ENCODE measurements around the gene EOLA1.
"Not testable (repeated sequence)": the region's sequence is repeated elsewhere in the genome, so short reads cannot be mapped to it uniquely, and the experiment has no call there.

EOLA1 gene

DNA sequence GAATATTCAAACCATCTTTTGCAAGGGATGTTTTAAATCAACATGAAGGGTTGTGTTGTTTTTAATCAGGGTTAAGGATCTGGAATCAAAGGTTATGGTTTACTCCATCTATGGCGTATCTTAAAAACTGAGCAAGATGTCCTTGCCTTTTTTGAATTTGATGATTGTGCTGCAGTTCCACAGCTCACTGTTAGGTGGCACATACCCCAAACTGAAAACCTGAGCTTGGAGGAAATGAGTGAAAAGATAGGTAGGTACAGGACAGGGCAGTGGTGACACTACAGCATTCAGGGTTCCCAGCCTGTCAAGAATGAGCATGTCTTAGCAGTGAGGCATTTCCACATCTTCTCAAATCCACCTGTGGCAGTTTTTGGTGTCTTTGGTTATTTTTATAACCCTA lies 13.1 kb upstream of the EOLA1 start:
- DNase-seq (ENCODE audit: insufficient read length, low spot score): no peak
- peak; percentile 56 for FAIRE-seq
- TF ChIP-seq, protein P1, sequence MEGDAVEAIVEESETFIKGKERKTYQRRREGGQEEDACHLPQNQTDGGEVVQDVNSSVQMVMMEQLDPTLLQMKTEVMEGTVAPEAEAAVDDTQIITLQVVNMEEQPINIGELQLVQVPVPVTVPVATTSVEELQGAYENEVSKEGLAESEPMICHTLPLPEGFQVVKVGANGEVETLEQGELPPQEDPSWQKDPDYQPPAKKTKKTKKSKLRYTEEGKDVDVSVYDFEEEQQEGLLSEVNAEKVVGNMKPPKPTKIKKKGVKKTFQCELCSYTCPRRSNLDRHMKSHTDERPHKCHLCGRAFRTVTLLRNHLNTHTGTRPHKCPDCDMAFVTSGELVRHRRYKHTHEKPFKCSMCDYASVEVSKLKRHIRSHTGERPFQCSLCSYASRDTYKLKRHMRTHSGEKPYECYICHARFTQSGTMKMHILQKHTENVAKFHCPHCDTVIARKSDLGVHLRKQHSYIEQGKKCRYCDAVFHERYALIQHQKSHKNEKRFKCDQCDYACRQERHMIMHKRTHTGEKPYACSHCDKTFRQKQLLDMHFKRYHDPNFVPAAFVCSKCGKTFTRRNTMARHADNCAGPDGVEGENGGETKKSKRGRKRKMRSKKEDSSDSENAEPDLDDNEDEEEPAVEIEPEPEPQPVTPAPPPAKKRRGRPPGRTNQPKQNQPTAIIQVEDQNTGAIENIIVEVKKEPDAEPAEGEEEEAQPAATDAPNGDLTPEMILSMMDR (IDR thresholded peaks at IDR 0.05; ENCODE audit: insufficient read depth, missing control alignments): peak; percentile 38

DNA sequence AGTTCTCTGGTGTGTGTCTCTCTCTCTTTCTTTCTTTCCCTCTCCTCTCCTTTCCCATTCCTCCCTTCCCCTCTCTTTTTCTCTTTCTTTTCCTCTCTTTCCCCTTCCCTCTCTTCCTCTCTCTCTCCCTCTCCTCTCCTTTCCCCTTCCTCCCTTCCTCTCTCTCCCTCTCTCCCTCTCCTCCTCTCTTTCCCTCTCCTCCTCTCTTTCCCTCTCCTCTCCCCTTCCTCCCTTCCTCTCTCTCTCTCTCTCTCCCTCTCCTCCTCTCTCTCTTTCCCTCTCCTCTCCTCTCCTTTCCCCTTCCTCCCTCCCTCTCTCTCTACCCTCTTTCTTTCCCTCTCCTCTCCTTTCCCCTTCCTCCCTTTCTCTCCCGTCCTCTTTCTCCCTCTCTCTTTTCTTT lies 12.4 kb upstream of the EOLA1 start:
- TF ChIP-seq, protein P1 (IDR thresholded peaks at IDR 0.05; ENCODE audit: insufficient read depth, missing control alignments): no peak
- no peak for FAIRE-seq
- no peak for DNase-seq (ENCODE audit: insufficient read length, low spot score)

DNA sequence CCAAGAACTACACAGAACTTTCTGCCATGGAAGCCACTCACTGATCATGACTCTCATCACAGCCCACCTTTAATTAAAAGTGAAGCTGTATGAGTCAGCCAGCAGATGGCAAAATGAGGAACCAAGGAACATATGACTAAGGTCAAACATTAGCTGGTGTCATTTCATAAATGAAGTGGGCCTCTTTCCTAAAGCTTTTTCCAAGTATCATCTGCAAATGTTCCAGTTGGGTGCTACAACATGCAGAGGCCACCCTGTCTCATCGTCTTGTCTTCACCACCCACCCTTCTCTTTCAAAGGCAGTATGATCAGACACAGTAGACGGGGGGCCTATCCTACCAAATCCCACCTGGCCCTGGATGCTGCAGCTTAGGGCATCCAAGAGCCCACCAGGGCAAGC lies 9.2 kb upstream of the EOLA1 start:
- TF ChIP-seq, protein P1 (IDR thresholded peaks at IDR 0.05; ENCODE audit: insufficient read depth, missing control alignments): no peak
- DNase-seq (ENCODE audit: insufficient read length, low spot score): no peak
- no peak for FAIRE-seq

DNA sequence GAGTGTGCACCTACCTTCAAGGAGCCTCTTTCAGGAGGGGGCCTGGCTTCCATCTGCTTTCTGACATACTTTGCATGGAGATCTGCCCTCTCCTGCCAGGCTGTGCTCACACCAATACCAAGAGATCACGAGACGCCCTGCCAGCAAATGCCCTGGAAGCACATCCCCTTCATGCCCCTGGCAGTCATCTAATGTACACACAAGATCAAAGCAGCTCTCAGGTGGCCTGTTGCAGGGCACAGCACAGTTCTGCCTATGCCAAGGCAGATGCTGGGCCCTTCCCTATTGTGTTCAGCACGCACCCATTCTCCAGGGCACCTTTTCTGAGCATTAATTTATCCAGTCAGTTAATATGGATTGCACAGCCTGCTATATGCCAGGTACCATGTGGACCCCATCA lies 7.9 kb upstream of the EOLA1 start:
- not testable (repeated sequence) for DNase-seq (ENCODE audit: insufficient read length, low spot score); FAIRE-seq

- FAIRE-seq; DNase-seq (ENCODE audit: insufficient read length, low spot score): not testable (repeated sequence)
Measured at GRCh38 chrX:149533999-149534398, 6.8 kb upstream of the EOLA1 start.

DNA sequence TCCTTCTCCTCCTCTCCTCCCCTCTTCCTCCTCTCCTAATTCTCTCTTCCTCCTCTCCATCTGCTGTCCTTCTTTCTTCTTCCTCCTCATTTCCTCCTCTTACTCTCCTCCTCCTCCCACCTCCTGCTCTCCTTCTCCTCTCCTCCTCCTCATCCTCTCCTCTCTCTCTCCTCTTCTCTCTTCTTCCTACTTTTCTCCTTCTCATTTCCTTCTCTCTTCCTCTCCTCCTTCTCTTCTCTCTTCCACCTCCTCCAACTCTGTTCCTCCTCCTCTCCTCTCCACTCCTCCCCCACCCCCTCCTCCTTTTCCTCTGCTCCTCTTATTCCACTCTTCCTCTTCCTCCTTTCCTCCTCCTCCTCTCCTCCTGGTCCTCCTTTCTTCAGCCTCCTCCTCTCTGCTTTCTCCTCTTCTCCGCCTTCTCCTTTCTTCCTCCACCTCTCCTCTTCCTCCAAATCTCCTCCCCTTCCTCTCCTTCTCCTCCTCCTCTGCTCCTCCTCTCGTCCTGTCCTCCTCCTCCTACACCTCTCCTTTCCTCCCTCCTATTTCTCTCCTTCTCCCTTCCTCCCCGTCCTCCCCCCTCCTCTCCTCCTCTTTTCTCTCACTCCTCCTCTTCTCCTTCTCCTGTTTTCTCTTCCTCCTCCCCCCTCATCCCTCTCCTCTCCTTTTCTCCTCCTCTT lies 5.7 kb upstream of the EOLA1 start:
- DNase-seq (ENCODE audit: insufficient read length, low spot score); FAIRE-seq: not testable (repeated sequence)

DNA sequence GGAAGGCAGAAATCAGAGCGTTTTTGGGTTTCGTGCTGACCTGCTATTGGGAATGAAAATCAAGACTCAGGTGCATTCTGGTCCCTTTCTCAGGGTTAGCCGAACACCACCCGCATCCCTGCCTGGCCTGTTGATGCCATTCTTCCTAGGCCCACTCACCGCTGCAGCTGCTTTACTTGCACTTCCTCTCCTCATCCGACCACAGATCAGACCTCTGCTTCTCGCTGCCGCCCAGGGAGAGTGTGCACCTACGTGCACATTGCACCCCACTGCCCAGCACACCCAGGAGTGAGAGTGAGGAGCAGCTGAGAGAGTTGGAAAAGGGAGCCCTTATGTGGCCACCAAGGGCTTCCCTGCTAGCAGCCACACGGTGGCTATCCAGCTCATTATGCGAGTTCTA lies 3.3 kb upstream of the EOLA1 start:
- not testable (repeated sequence) for FAIRE-seq; DNase-seq (ENCODE audit: insufficient read length, low spot score)

DNA sequence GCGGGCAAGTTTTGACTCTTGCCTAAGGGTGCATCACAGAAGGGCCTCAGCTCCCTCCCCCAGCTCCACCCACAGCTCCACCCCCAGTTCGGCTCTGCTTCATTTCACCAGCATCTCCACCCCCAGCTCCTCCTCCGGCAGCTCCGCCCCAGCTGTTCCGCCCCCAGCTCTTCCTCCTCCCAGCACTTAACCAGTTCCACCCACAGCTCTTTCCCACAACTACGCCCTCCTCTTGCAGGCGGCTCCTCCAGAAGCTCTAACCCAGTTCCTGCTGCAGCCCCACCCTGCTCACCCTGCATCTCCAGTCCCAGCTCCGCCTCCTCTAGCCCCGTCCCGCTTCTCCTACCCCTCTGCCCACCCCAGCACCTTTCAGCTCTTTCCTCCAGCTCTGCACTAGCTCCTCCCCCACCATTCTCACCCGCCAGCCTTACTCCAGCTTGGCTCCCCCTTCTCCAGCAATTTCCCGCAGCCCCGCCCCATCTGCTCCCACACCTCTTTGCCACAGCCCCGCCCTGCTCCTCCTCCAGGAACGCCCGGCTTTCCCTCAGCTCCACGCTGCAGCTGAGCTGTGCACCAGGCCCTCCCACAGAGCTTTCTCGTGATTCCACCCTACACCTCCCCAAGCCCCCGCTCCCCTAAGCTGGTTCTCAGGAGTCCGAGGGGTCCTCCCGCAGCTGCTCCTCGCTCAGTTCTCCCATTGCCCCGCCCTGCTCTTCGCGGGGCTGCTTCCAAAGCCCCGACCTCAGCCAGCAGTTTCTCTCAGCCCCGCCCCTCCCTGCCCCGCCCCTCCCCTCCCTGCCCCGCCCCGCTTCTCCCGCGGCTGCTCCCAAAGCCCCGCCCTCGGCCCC lies 1.3 kb upstream of the EOLA1 start:
- FAIRE-seq (no peak), DNase-seq (ENCODE audit: insufficient read length, low spot score) (peak; percentile 48)
- TF ChIP-seq, protein P1 (IDR thresholded peaks at IDR 0.05; ENCODE audit: insufficient read depth, missing control alignments): no peak

DNA sequence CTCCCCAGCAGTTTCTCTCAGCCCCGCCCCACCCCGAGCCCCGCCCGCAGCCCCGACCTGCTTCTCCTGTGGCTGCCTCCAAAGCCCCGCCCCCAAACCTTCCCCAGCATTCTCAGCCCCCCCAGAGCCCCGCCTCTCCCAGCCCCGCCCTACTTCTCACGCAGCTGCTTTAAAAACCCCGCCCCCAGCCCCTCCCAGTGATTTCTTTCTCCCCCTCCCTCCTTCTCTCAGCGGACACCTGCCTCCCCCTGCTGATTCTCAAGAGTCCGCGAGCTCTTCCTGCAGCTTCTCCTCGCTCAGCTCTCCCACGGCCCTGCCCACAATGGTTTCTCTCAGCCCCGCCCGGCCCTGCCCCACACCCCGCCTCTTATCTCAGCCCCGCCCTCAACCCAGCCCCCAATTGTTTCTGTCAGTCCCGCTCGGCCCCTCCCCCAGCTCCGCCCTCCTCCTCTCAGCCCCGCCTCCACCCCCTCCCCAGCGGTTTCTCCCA lies 636 bp upstream of the EOLA1 start:
- FAIRE-seq: no peak
- no peak for DNase-seq (ENCODE audit: insufficient read length, low spot score)

More for the DNA sequence above, 636 bp upstream of the EOLA1 start:
- TF ChIP-seq, protein P1 (IDR thresholded peaks at IDR 0.05; ENCODE audit: insufficient read depth, missing control alignments): no peak

All from D721Med (cell line).